ENCODE results near the gene TK2. TPM values are rescaled to one million over a fixed set of nuclear protein-coding genes. Genes with fewer than 3 reads are reported as not detected.

Gene TK2
- total RNA-seq, 1 donor from 2014 or later: 21.5 TPM

GRCh38 chr16:66511602-66512271 is 38.2 kb downstream of the TK2 start:
- H3K4me1 ChIP-seq: peaks cover 31 to 76% of the 10 kb centered on the region in 2 donors
- H3K36me3 ChIP-seq: no peaks in the 10 kb centered on the region
- peak overlapping the region in 1 of 2 donors; percentile 35 for H3K4me3 ChIP-seq
- H3K27me3 ChIP-seq: no peaks in the 10 kb centered on the region
- DNase-seq (ENCODE audit: low spot score in 2 of 2): peak in 1 of 2 donors; percentile 81
- intact Hi-C loops (cut with DNase I): no loop called here
- TF ChIP-seq, protein P1, sequence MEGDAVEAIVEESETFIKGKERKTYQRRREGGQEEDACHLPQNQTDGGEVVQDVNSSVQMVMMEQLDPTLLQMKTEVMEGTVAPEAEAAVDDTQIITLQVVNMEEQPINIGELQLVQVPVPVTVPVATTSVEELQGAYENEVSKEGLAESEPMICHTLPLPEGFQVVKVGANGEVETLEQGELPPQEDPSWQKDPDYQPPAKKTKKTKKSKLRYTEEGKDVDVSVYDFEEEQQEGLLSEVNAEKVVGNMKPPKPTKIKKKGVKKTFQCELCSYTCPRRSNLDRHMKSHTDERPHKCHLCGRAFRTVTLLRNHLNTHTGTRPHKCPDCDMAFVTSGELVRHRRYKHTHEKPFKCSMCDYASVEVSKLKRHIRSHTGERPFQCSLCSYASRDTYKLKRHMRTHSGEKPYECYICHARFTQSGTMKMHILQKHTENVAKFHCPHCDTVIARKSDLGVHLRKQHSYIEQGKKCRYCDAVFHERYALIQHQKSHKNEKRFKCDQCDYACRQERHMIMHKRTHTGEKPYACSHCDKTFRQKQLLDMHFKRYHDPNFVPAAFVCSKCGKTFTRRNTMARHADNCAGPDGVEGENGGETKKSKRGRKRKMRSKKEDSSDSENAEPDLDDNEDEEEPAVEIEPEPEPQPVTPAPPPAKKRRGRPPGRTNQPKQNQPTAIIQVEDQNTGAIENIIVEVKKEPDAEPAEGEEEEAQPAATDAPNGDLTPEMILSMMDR (IDR thresholded peaks at IDR 0.05): peak in 2 of 3 experiments; percentile 14 to 24
- peak overlapping the region; percentile 98 to 99 for H3K27ac ChIP-seq
- no peaks in the 10 kb centered on the region for H3K9me3 ChIP-seq

DNA sequence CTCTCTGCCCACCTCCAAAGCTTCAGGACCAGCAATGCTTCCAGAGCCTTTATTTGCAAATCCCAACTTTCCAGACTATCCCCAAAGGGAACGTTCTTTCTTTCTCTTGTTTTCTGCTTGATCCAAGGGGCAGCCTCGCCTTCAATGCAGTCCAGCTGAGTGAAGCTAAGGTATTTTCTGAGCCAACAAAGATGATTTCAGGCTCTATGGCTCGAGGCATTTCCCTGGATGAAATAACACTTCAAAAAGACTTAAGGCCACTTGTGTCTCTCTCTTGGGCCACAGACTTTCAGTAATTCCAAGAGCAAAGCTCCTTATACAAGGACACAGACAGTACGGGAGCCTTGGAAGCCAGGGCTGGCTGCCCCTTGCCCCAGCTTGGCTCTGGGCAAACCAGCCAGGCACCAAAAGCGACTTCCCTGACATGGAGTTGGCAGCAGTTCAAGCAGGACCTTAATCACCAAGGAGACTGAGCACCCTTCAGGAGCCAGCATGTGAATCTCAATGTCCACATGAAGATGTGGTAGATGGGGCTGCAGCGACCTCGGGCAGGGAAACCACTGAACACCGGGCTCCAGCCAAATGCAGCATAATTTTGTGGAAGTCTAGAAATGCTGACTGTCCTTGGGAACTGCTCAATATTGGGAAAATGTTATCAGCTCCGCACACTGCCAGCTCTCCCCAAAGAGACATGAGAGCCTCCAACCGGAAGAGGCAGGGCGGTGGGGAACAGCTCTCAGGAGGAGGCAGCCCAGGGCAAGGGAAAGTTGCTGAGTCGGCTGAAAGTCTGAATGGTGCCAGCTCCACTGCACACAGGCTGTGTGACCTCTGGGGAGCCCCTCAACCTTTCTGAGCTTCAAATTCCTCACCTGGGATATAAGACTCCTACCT is 39.0 kb downstream of the TK2 start:
- Histone ChIP-seq H3K27me3 (no peaks in the 10 kb centered on the region), H3K4me3 (peak overlapping the region in 1 of 2 donors; percentile 35), H3K9me3 (no peaks in the 10 kb centered on the region), H3K4me1 (peaks cover 25 to 69% of the 10 kb centered on the region in 2 donors), H3K36me3 (no peaks in the 10 kb centered on the region), H3K27ac (peak overlapping the region; percentile 98 to 99)
- TF ChIP-seq, protein P1 (IDR thresholded peaks at IDR 0.05): no peak
- peak in 1 of 2 donors; percentile 78 for DNase-seq (ENCODE audit: low spot score in 2 of 2)
- intact Hi-C loops (cut with DNase I): no loop called here

GRCh38 chr16:66510298-66510697 is 39.6 kb downstream of the TK2 start:
- intact Hi-C loops (cut with DNase I): no loop called here
- H3K27me3 ChIP-seq: no peaks in the 10 kb centered on the region
- no peaks in the 10 kb centered on the region for H3K9me3 ChIP-seq
- DNase-seq (ENCODE audit: low spot score in 2 of 2): peak in 1 of 2 donors; percentile 63
- no peaks in the 10 kb centered on the region for H3K36me3 ChIP-seq
- no peak overlapping the region for H3K4me3 ChIP-seq
- peaks cover 23 to 62% of the 10 kb centered on the region in 2 donors for H3K4me1 ChIP-seq
- TF ChIP-seq, protein P1 (IDR thresholded peaks at IDR 0.05): no peak
- H3K27ac ChIP-seq: peak overlapping the region; percentile 98 to 99

- H3K36me3 ChIP-seq: no peaks in the 10 kb centered on the region
- H3K4me1 ChIP-seq: peaks cover 23 to 61% of the 10 kb centered on the region in 2 donors
- intact Hi-C loops (cut with DNase I): no loop called here
Measured at GRCh38 chr16:66509576-66509975, 40.3 kb downstream of the TK2 start.

GRCh38 chr16:66508914-66509496 is 40.9 kb downstream of the TK2 start:
- H3K27me3 ChIP-seq: no peaks in the 10 kb centered on the region
- peaks cover 23 to 61% of the 10 kb centered on the region in 2 donors for H3K4me1 ChIP-seq
- intact Hi-C loops (cut with DNase I): no loop called here
- H3K4me3 ChIP-seq: no peak overlapping the region
- H3K36me3 ChIP-seq: no peaks in the 10 kb centered on the region
- no peaks in the 10 kb centered on the region for H3K9me3 ChIP-seq
- H3K27ac ChIP-seq: peak overlapping the region; percentile 98 to 99
- DNase-seq (ENCODE audit: low spot score in 2 of 2): peak in 1 of 2 donors; percentile 60
- TF ChIP-seq, protein P1 (IDR thresholded peaks at IDR 0.05): no peak

More at GRCh38 chr16:66509576-66509975, 40.3 kb downstream of the TK2 start:
- Histone ChIP-seq H3K4me3 (no peak overlapping the region), H3K9me3 (no peaks in the 10 kb centered on the region), H3K27ac (peak overlapping the region; percentile 98 to 99), H3K27me3 (no peaks in the 10 kb centered on the region)
- DNase-seq (ENCODE audit: low spot score in 2 of 2): peak in 1 of 2 donors; percentile 62
- TF ChIP-seq, protein P1 (IDR thresholded peaks at IDR 0.05): no peak

Data from ascending aorta (tissue), 2 donors.